SU-DHL-6 (cell line): ENCODE results near the gene SLC44A1.

Experiments used
- CTCF ChIP-seq: fragments of 200-600 bp; sonication (generic); IDR thresholded peaks from one replicate; pipeline ENCODE4 v1.5.1; 2017; ENCODE audit warnings: antibody characterized with exemption, mild to moderate bottlenecking, low read length, moderate library complexity; ENCODE audit not compliant: insufficient read depth, poor library complexity, severe bottlenecking
- EZH2phosphoT487 ChIP-seq: fragments of 200-600 bp; sonication (generic), shearing (Covaris generic); conservative IDR thresholded peaks from 2 replicates; pipeline ENCODE4 v1.6.1; 2018; ENCODE audit warnings: mild to moderate bottlenecking, antibody characterized with exemption, low read length, moderate library complexity, mixed read lengths

GRCh38 chr9:105431424-105432246, 187.2 kb downstream of the SLC44A1 start:
- TF ChIP-seq EZH2phosphoT487 = no peak
- TF ChIP-seq CTCF = no peak
